ENCODE results near the gene SLC17A5. TPM values are rescaled to one million over a fixed set of nuclear protein-coding genes. Genes with fewer than 3 reads are reported as not detected.

The SLC17A5 gene
- total and polyA plus RNA-seq, 2 donors, result 4.7 to 5.4 TPM

DNA sequence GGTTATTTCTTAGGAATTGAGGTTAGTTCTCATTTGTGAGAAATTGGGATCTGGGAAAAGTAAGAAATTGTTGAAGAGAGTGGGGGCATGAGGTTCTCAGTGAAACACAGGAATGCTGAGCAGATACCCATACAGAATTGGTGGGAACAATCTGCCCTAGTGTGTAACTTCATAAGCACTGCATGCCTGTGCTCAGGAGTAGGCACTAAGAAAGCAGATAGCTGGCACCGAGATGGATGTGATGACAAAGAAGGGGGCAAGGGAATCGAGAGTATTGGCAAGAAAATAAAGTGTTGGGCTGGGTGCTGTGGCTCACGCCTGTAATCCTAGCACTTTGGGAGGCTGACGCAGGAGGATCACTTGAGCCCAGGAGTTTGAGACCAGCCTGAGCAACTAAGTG, 4.0 kb downstream of the SLC17A5 start:
- no peaks in the 10 kb centered on the region for H3K9me3 ChIP-seq (ENCODE audit: control insufficient read depth in 2 of 2, insufficient read depth in 1 of 2, low read length in 1 of 2)
- H3K27ac ChIP-seq (ENCODE audit: low read depth in 1 of 2, low read length in 1 of 2), result no peak overlapping the region
- peaks cover 3 to 5% of the 10 kb centered on the region in 2 donors for H3K4me1 ChIP-seq (ENCODE audit: control insufficient read depth in 2 of 2, insufficient read depth in 2 of 2, low read length in 2 of 2)
- WGBS, result 86% methylated on average over 4 of the region's 4 CpGs
- no peaks in the 10 kb centered on the region for H3K27me3 ChIP-seq (ENCODE audit: control insufficient read depth in 2 of 2, insufficient read depth in 1 of 2, low read length in 1 of 2)
- H3K36me3 ChIP-seq (ENCODE audit: control insufficient read depth in 2 of 2, insufficient read depth in 2 of 2, low read length in 1 of 2), result peaks cover 0 to 5% of the 10 kb centered on the region in 2 donors
- no peak overlapping the region for H3K4me3 ChIP-seq (ENCODE audit: low read length in 2 of 2)
- DNase-seq (ENCODE audit: low read depth in 6 of 9, low spot score in 9 of 9), result no peak

DNA sequence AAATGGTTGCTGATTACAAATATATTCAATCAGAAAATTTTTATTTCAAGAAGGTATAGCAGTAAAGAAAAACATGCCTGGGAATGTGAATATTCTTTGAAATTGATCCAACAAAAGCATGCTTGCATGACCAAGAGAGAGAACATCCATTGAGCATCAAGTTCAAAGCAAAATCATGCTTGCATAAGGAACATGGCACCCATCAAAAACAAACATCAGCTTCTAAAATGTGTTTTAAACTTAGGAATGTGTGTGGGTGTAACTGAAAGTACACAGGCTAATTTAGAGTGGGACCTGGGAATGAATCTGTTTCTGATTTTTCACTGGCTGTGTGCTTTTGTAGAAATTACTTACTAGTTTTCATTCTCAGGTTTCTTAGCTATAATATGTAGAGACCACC, 5.6 kb downstream of the SLC17A5 start:
- no peak overlapping the region for H3K27ac ChIP-seq (ENCODE audit: low read depth in 1 of 2, low read length in 1 of 2)
- H3K27me3 ChIP-seq (ENCODE audit: control insufficient read depth in 2 of 2, insufficient read depth in 1 of 2, low read length in 1 of 2), result no peaks in the 10 kb centered on the region
- H3K9me3 ChIP-seq (ENCODE audit: control insufficient read depth in 2 of 2, insufficient read depth in 1 of 2, low read length in 1 of 2), result no peaks in the 10 kb centered on the region
- no peak overlapping the region for H3K4me3 ChIP-seq (ENCODE audit: low read length in 2 of 2)
- peaks cover 0 to 5% of the 10 kb centered on the region in 2 donors for H3K36me3 ChIP-seq (ENCODE audit: control insufficient read depth in 2 of 2, insufficient read depth in 2 of 2, low read length in 1 of 2)
- H3K4me1 ChIP-seq (ENCODE audit: control insufficient read depth in 2 of 2, insufficient read depth in 2 of 2, low read length in 2 of 2), result no peaks in the 10 kb centered on the region
- DNase-seq (ENCODE audit: low read depth in 6 of 9, low spot score in 9 of 9), result no peak

DNA sequence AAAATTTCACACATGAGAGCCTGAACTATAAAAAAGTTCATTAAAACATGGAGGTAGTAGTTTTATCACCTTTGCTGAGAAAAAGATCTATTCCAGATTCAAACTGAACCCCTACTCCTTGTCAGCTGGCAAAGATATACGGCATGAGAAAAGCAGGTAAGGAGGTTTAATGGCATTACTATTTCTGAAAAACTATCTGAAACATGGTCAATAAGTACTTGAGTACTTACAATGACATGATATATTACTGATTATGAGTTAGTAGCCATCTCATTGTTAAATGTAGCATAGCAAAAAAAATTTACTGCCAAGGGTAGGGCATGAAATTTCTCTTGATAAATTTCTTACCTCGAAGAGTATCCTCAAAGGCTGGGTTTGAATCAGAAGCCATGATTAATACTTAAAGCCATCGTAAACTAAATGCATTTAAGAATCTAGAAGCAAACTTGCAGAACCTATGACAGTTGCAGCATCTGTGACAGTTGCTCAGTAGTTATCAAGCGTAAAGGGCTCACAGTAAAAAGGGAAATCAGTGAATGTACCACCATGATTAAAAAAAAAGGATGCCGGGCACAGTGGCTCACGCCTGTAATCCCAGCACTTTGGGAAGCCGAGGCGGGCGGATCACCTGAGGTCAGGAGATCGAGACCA, 8.7 kb downstream of the SLC17A5 start:
- H3K27ac ChIP-seq (ENCODE audit: low read depth in 1 of 2, low read length in 1 of 2), result no peak overlapping the region
- H3K9me3 ChIP-seq (ENCODE audit: control insufficient read depth in 2 of 2, insufficient read depth in 1 of 2, low read length in 1 of 2), result no peaks in the 10 kb centered on the region
- H3K36me3 ChIP-seq (ENCODE audit: control insufficient read depth in 2 of 2, insufficient read depth in 2 of 2, low read length in 1 of 2), result peaks cover 0 to 7% of the 10 kb centered on the region in 2 donors
- no peak for DNase-seq (ENCODE audit: low read depth in 6 of 9, low spot score in 9 of 9)
- no peaks in the 10 kb centered on the region for H3K4me1 ChIP-seq (ENCODE audit: control insufficient read depth in 2 of 2, insufficient read depth in 2 of 2, low read length in 2 of 2)
- peak overlapping the region; percentile 11 to 24 for H3K4me3 ChIP-seq (ENCODE audit: low read length in 2 of 2)
- 44% methylated on average over 10 of the region's 10 CpGs for WGBS
- no peaks in the 10 kb centered on the region for H3K27me3 ChIP-seq (ENCODE audit: control insufficient read depth in 2 of 2, insufficient read depth in 1 of 2, low read length in 1 of 2)

DNA sequence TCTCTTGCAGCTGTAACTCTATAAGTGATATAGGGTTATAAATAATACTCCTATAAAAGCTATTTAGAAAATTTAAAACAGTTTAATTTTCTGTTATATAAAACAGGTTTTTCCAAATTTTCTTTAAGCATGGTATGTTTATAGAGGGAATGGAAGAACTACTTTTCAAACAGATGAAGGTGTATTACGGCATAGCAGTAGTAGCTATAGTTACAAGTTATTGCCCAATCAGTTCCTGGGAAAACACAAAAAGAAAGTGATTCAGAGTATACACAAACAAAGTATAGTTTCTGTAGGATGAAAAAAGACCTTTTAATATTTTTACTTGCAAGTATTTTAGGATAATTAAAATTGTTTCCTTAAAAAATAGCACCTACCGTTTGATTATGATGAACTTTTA, 9.8 kb downstream of the SLC17A5 start:
- Histone ChIP-seq H3K4me1 (ENCODE audit: control insufficient read depth in 2 of 2, insufficient read depth in 2 of 2, low read length in 2 of 2) (no peaks in the 10 kb centered on the region), H3K36me3 (ENCODE audit: control insufficient read depth in 2 of 2, insufficient read depth in 2 of 2, low read length in 1 of 2) (peaks cover 0 to 5% of the 10 kb centered on the region in 2 donors), H3K27ac (ENCODE audit: low read depth in 1 of 2, low read length in 1 of 2) (no peak overlapping the region), H3K9me3 (ENCODE audit: control insufficient read depth in 2 of 2, insufficient read depth in 1 of 2, low read length in 1 of 2) (no peaks in the 10 kb centered on the region), H3K27me3 (ENCODE audit: control insufficient read depth in 2 of 2, insufficient read depth in 1 of 2, low read length in 1 of 2) (no peaks in the 10 kb centered on the region), H3K4me3 (ENCODE audit: low read length in 2 of 2) (no peak overlapping the region)
- 98% methylated on average over 2 of the region's 2 CpGs for WGBS
- DNase-seq (ENCODE audit: low read depth in 6 of 9, low spot score in 9 of 9), result no peak

DNA sequence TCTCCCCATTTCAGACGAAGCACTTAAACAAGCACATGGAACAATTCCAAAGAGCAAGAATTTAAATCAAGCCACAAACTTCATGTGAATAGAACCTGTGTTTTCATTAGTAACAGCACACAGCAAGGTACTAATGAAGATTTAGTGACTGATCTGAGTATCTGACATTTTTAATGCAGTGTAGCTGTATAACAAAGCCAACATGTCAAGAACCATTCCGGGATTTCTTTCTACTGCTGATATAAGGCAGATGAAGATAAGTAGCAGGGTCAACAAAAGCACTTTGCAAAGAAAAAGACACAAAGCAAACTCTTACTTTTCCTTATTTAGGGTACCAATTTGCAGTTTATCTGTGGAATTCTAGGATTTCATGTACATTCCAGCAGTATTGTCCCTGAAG, 11.3 kb downstream of the SLC17A5 start:
- WGBS, result 95% methylated on average over 2 of the region's 2 CpGs
- no peaks in the 10 kb centered on the region for H3K9me3 ChIP-seq (ENCODE audit: control insufficient read depth in 2 of 2, insufficient read depth in 1 of 2, low read length in 1 of 2)
- H3K36me3 ChIP-seq (ENCODE audit: control insufficient read depth in 2 of 2, insufficient read depth in 2 of 2, low read length in 1 of 2), result peaks cover 0 to 5% of the 10 kb centered on the region in 2 donors
- H3K27me3 ChIP-seq (ENCODE audit: control insufficient read depth in 2 of 2, insufficient read depth in 1 of 2, low read length in 1 of 2), result no peaks in the 10 kb centered on the region
- no peaks in the 10 kb centered on the region for H3K4me1 ChIP-seq (ENCODE audit: control insufficient read depth in 2 of 2, insufficient read depth in 2 of 2, low read length in 2 of 2)
- no peak overlapping the region for H3K27ac ChIP-seq (ENCODE audit: low read depth in 1 of 2, low read length in 1 of 2)
- no peak for DNase-seq (ENCODE audit: low read depth in 6 of 9, low spot score in 9 of 9)
- H3K4me3 ChIP-seq (ENCODE audit: low read length in 2 of 2), result no peak overlapping the region

DNA sequence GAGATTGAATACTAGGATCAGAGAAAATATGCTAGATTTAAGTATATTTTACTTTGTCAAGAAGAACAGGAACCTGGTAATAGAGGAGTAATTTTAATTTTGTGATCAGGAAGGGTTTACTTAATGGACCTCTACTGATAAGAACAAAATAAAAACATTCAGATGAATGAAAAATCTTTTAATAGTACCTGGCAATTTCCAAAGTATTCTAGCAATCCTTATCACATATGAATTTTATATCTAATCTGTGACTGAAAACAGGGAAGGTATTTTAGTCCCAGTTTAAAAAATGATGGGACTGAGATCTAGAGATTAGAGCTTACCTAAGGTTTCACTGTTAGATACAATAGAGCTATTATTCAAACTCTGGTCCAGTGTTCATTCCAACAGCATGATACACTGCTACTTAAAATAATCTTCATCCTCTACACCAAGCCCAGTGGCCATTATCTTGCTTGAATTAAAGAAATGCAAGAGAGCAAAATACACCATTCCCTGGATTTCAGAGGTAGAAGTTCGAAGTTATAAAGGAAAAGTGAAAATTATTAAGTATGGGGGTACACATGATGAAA, 13.5 kb downstream of the SLC17A5 start:
- no peak for DNase-seq (ENCODE audit: low read depth in 6 of 9, low spot score in 9 of 9)
- no peaks in the 10 kb centered on the region for H3K4me1 ChIP-seq (ENCODE audit: control insufficient read depth in 2 of 2, insufficient read depth in 2 of 2, low read length in 2 of 2)
- no peaks in the 10 kb centered on the region for H3K9me3 ChIP-seq (ENCODE audit: control insufficient read depth in 2 of 2, insufficient read depth in 1 of 2, low read length in 1 of 2)
- H3K27me3 ChIP-seq (ENCODE audit: control insufficient read depth in 2 of 2, insufficient read depth in 1 of 2, low read length in 1 of 2), result no peaks in the 10 kb centered on the region
- 100% methylated on average over 1 of the region's 1 CpG for WGBS
- H3K36me3 ChIP-seq (ENCODE audit: control insufficient read depth in 2 of 2, insufficient read depth in 2 of 2, low read length in 1 of 2), result peaks cover 0 to 5% of the 10 kb centered on the region in 2 donors
- H3K27ac ChIP-seq (ENCODE audit: low read depth in 1 of 2, low read length in 1 of 2), result no peak overlapping the region
- H3K4me3 ChIP-seq (ENCODE audit: low read length in 2 of 2), result no peak overlapping the region

DNA sequence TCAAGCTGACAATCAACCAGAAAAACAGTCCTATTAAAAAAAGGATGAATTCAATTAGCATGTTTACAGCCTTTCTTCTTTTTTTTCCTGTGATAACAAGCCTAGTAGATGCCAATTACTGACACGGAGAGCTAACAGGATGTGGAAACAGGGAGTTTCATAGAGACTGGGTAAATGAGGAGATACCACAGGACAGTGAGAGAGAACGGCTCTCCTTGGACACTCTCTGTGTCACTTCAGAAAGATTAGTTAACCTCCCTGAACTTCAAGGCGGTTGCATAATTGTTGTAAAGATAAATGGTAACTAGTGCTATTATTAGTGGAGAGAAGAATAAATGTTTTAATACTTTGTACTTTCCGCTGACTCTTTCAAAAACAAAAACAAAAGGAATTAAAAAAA, 14.8 kb downstream of the SLC17A5 start:
- Histone ChIP-seq H3K4me1 (ENCODE audit: control insufficient read depth in 2 of 2, insufficient read depth in 2 of 2, low read length in 2 of 2) (no peaks in the 10 kb centered on the region), H3K27me3 (ENCODE audit: control insufficient read depth in 2 of 2, insufficient read depth in 1 of 2, low read length in 1 of 2) (no peaks in the 10 kb centered on the region), H3K27ac (ENCODE audit: low read depth in 1 of 2, low read length in 1 of 2) (no peak overlapping the region), H3K4me3 (ENCODE audit: low read length in 2 of 2) (no peak overlapping the region), H3K9me3 (ENCODE audit: control insufficient read depth in 2 of 2, insufficient read depth in 1 of 2, low read length in 1 of 2) (no peaks in the 10 kb centered on the region), H3K36me3 (ENCODE audit: control insufficient read depth in 2 of 2, insufficient read depth in 2 of 2, low read length in 1 of 2) (peaks cover 0 to 5% of the 10 kb centered on the region in 2 donors)
- no peak for DNase-seq (ENCODE audit: low read depth in 6 of 9, low spot score in 9 of 9)
- 96% methylated on average over 4 of the region's 4 CpGs for WGBS

DNA sequence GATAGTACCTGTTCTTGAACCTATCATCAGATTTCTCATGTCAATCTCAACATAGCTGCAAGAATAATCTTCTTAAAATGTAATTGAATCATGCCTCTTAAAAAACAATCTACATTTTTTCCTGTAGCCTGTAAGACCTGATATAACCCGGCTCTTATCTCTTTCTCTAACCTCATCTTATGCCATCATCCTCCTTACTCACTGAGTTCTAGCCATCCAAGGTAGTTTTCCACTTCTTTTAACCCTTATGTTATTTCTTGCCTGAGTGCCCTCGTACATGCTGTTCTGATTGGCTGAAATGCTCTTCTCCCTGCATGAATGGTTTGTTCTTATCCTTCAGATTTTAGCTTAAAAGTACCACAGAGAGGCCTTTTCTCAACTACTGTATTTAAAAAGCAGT, 16.4 kb downstream of the SLC17A5 start:
- no peaks in the 10 kb centered on the region for H3K9me3 ChIP-seq (ENCODE audit: control insufficient read depth in 2 of 2, insufficient read depth in 1 of 2, low read length in 1 of 2)
- H3K27ac ChIP-seq (ENCODE audit: low read depth in 1 of 2, low read length in 1 of 2), result no peak overlapping the region
- H3K4me1 ChIP-seq (ENCODE audit: control insufficient read depth in 2 of 2, insufficient read depth in 2 of 2, low read length in 2 of 2), result no peaks in the 10 kb centered on the region
- DNase-seq (ENCODE audit: low read depth in 6 of 9, low spot score in 9 of 9), result no peak
- H3K27me3 ChIP-seq (ENCODE audit: control insufficient read depth in 2 of 2, insufficient read depth in 1 of 2, low read length in 1 of 2), result no peaks in the 10 kb centered on the region
- WGBS, result 96% methylated on average over 2 of the region's 2 CpGs
- H3K4me3 ChIP-seq (ENCODE audit: low read length in 2 of 2), result no peak overlapping the region
- peaks cover 3 to 7% of the 10 kb centered on the region in 2 donors for H3K36me3 ChIP-seq (ENCODE audit: control insufficient read depth in 2 of 2, insufficient read depth in 2 of 2, low read length in 1 of 2)

DNA sequence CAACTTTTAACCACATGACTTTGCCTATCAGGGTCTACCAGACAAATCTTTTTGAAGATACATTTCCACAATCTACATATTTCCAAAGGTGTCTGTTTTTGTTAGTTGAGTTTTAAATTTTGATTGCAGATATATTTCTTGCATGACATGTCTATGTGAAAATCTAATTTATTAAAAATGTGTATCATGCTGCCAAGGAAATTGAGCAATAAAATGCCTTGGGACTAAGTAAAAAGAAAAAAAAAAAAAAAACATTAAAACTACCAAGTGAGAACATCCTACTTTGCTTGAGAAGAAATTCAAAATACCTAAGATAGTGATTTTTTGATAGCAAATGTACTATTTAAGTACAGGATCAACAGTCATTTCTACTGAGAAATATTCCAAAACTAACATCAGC, 17.7 kb downstream of the SLC17A5 start:
- DNase-seq (ENCODE audit: low read depth in 6 of 9, low spot score in 9 of 9), result no peak
- Histone ChIP-seq H3K36me3 (ENCODE audit: control insufficient read depth in 2 of 2, insufficient read depth in 2 of 2, low read length in 1 of 2) (peaks cover 3 to 15% of the 10 kb centered on the region in 2 donors), H3K4me3 (ENCODE audit: low read length in 2 of 2) (no peak overlapping the region), H3K4me1 (ENCODE audit: control insufficient read depth in 2 of 2, insufficient read depth in 2 of 2, low read length in 2 of 2) (no peaks in the 10 kb centered on the region), H3K27me3 (ENCODE audit: control insufficient read depth in 2 of 2, insufficient read depth in 1 of 2, low read length in 1 of 2) (no peaks in the 10 kb centered on the region), H3K9me3 (ENCODE audit: control insufficient read depth in 2 of 2, insufficient read depth in 1 of 2, low read length in 1 of 2) (no peaks in the 10 kb centered on the region), H3K27ac (ENCODE audit: low read depth in 1 of 2, low read length in 1 of 2) (no peak overlapping the region)
